Loucy (cell line): ENCODE results near the gene SORBS1.

Experiments used
- EZH2phosphoT487 ChIP-seq: fragments of 200-600 bp; IDR thresholded peaks from 2 replicates; pipeline ENCODE4 v1.6.1; 2018; ENCODE audit warnings: antibody characterized with exemption, mild to moderate bottlenecking, moderate library complexity, borderline replicate concordance
- TF ChIP-seq, protein P1 (sequence below): fragments of 200-600 bp; sonication (generic); conservative IDR thresholded peaks from 2 replicates; pipeline ENCODE4 v1.5.1; 2014; ENCODE audit warnings: mild to moderate bottlenecking, antibody characterized with exemption, low read length

- TF ChIP-seq, protein P1, sequence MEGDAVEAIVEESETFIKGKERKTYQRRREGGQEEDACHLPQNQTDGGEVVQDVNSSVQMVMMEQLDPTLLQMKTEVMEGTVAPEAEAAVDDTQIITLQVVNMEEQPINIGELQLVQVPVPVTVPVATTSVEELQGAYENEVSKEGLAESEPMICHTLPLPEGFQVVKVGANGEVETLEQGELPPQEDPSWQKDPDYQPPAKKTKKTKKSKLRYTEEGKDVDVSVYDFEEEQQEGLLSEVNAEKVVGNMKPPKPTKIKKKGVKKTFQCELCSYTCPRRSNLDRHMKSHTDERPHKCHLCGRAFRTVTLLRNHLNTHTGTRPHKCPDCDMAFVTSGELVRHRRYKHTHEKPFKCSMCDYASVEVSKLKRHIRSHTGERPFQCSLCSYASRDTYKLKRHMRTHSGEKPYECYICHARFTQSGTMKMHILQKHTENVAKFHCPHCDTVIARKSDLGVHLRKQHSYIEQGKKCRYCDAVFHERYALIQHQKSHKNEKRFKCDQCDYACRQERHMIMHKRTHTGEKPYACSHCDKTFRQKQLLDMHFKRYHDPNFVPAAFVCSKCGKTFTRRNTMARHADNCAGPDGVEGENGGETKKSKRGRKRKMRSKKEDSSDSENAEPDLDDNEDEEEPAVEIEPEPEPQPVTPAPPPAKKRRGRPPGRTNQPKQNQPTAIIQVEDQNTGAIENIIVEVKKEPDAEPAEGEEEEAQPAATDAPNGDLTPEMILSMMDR: no peak
- TF ChIP-seq EZH2phosphoT487: no peak
Measured at GRCh38 chr10:95572131-95572820, 11.1 kb upstream of the SORBS1 start.
